Sigmoid colon (tissue), 7 donors: Measurements from ENCODE around the gene AGMAT. TPM values are rescaled to one million over a fixed set of nuclear protein-coding genes. Genes with fewer than 3 reads are reported as not detected.

ENCODE experiments used
- DNase-seq: peaks from one replicate; pipeline ENCODE4 v3.0.0-alpha.2; 2019
- H3K27ac ChIP-seq, 4 donors: fragments of 200-600 bp; sonication (generic); one replicate each; pipeline ENCODE4 v1.5.1; 2016 to 2019; ENCODE audit warnings: mild to moderate bottlenecking in 1 of 4
- H3K27me3 ChIP-seq, 3 donors: fragments of 200-600 bp; sonication (generic); one replicate each; pipeline ENCODE4 v1.5.1; 2019; ENCODE audit warnings: mild to moderate bottlenecking in 1 of 3
- H3K36me3 ChIP-seq, 4 donors: fragments of 200-600 bp; sonication (generic); one replicate each; pipeline ENCODE4 v1.5.1; 2016 to 2019
- H3K4me1 ChIP-seq, 4 donors: fragments of 200-600 bp; sonication (generic); one replicate each; pipeline ENCODE4 v1.5.1; 2017 to 2019
- H3K4me3 ChIP-seq, 4 donors: fragments of 200-600 bp; sonication (generic); one replicate each; pipeline ENCODE4 v1.5.1; 2017 to 2019; ENCODE audit warnings: mild to moderate bottlenecking in 2 of 4, moderate library complexity in 1 of 4
- H3K9me3 ChIP-seq, 4 donors: fragments of 200-600 bp in 3 of 4; sonication (generic) in 3 of 4; one replicate each; pipeline versions ENCODE4 v1.5.1 to v1.6.1; 2013 to 2019
- EP300 ChIP-seq, 4 donors: sonication (generic); formaldehyde crosslinking; IDR thresholded peaks; one replicate each; pipeline ENCODE4 v1.6.1; 2017; ENCODE audit warnings: antibody characterized with exemption in 4 of 4
- POLR2A ChIP-seq, 2 donors: fragments of 450-650 bp; IDR thresholded peaks; one replicate each; pipeline ENCODE4 v1.6.1; 2016; ENCODE audit warnings: antibody characterized with exemption in 2 of 2, mild to moderate bottlenecking in 2 of 2, moderate library complexity in 2 of 2
- POLR2AphosphoS5 ChIP-seq, 4 donors: sonication (generic); formaldehyde crosslinking; IDR thresholded peaks; one replicate each; pipeline ENCODE4 v1.6.1; 2017; ENCODE audit warnings: antibody characterized with exemption in 4 of 4
- WGBS, 2 donors: extraction: QIAGEN DNeasy Blood & Tissue Kit; methylation state at CpG; one replicate each; pipeline ENCODE4 v1.1.7; 2013; 5-methylcytosine and 5-hydroxymethylcytosine counted together
- intact Hi-C: fragments of 100-400 bp; cut with DNase I; formaldehyde crosslinking; loops from one replicate; pipeline ENCODE4 v1.15.1; 2023
- polyA plus RNA-seq, 3 donors: library from polyadenylated mRNA; stranded (reverse); fragments of 200-250 nt; gene quantifications; one replicate each; pipeline ENCODE4 v1.2.3, GENCODE V29; 2013
- total RNA-seq, 4 donors: library from RNA; depleted of rRNA; stranded (reverse); fragments of >200 nt; gene quantifications; one replicate each; pipeline ENCODE4 v1.1.0, GENCODE V29; 2016
- TF ChIP-seq, protein P1 (sequence below), 4 experiments: fragments of 450-650 bp in 3 of 4; fragments of 200-600 bp in 1 of 4; IDR thresholded peaks; one replicate each; pipeline ENCODE4 v1.5.1; 2016 to 2019; ENCODE audit warnings: antibody characterized with exemption in 4 of 4, mild to moderate bottlenecking in 3 of 4, moderate library complexity in 2 of 4
- donor health status: healthy with polysubstance abuse.
- donor health status: Bipolar disorder and iron deficiency.
- donor health status: healthy.

AGMAT gene
- total and polyA plus RNA-seq, 7 donors: 0.14 to 18.3 (median 8.9) TPM; not detected in 3

DNA sequence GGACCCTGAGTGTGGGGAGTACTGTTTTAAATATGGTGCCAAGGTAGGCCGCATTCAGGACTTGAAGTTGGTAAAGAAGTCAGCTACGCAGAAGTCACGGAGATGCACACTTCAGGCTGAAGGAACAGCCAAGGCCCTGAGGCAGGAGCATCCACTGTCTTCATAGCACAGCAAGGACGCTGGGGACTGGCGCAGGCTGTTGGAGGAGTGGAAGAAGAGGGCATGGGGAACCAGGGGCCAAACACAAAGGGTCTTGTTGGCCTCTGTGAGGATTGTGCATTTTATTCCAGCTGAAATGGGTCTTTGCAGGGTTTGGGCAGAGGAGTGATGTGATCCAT is 41.6 kb downstream of the AGMAT start:
- DNase-seq: no peak
- intact Hi-C loops: no loop called here
- H3K36me3 ChIP-seq: peaks cover 18 to 89% (median 42%) of the 10 kb centered on the region in 4 donors
- H3K4me3 ChIP-seq: no peak overlapping the region
- no peaks in the 10 kb centered on the region for H3K4me1 ChIP-seq
- H3K27me3 ChIP-seq: no peaks in the 10 kb centered on the region
- TF ChIP-seq EP300 (IDR thresholded peaks at IDR 0.05): no peak
- no peak for TF ChIP-seq POLR2AphosphoS5 (IDR thresholded peaks at IDR 0.05)
- TF ChIP-seq, protein P1, sequence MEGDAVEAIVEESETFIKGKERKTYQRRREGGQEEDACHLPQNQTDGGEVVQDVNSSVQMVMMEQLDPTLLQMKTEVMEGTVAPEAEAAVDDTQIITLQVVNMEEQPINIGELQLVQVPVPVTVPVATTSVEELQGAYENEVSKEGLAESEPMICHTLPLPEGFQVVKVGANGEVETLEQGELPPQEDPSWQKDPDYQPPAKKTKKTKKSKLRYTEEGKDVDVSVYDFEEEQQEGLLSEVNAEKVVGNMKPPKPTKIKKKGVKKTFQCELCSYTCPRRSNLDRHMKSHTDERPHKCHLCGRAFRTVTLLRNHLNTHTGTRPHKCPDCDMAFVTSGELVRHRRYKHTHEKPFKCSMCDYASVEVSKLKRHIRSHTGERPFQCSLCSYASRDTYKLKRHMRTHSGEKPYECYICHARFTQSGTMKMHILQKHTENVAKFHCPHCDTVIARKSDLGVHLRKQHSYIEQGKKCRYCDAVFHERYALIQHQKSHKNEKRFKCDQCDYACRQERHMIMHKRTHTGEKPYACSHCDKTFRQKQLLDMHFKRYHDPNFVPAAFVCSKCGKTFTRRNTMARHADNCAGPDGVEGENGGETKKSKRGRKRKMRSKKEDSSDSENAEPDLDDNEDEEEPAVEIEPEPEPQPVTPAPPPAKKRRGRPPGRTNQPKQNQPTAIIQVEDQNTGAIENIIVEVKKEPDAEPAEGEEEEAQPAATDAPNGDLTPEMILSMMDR (IDR thresholded peaks at IDR 0.05): no peak
- no peak for TF ChIP-seq POLR2A (IDR thresholded peaks at IDR 0.05)
- 88 to 97% methylated on average over 5 of the region's 5 CpGs for WGBS, 2 donors
- H3K9me3 ChIP-seq: no peaks in the 10 kb centered on the region
- no peak overlapping the region for H3K27ac ChIP-seq

DNA sequence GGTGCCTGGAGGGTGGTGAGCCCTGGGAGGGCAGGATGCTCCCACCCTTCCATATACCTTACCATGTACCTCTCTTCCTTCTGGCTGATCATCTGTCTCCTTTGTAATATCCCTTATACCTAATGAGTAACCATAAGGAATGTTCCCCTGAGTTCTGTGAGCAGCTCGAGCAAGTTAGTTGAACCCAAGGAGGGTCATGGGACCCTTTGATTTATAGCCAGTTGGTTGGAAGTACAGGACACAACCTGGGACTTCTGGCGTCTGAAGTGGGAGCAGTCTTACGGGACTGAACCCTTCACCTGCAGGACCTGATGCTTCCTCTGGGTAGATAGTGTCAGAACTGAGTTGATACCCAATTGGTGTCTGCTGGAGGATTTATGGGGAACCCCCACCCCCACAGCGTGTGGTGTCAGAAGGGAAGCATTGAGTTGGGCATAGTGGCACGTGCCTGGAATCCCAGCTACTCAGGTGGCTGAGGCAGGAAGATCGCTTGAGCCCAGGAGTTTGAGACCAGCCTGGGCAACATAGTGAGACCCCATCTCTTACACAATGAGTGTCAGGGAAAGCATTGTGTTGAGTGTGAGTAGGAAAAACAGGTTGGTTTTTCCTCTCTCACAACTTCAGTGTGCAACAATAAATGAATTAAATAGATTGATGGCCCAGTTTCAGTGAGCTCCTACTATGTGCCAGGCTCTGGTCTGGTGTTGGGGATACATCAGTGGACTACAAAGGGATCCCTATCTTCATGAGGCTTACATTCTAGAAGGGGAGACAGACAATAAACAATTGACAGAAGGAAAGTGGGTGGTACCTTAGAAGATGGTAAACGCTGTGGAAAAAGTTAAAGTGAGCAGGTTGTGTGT is 42.2 kb downstream of the AGMAT start:
- intact Hi-C loops: no loop called here
- H3K4me3 ChIP-seq: no peak overlapping the region
- no peaks in the 10 kb centered on the region for H3K27me3 ChIP-seq
- no peak for TF ChIP-seq POLR2AphosphoS5 (IDR thresholded peaks at IDR 0.05)
- H3K4me1 ChIP-seq: no peaks in the 10 kb centered on the region
- H3K27ac ChIP-seq: no peak overlapping the region
- 82 to 95% methylated on average over 7 of the region's 7 CpGs for WGBS, 2 donors
- DNase-seq: no peak
- peaks cover 12 to 89% (median 39%) of the 10 kb centered on the region in 4 donors for H3K36me3 ChIP-seq
- H3K9me3 ChIP-seq: no peaks in the 10 kb centered on the region

DNA sequence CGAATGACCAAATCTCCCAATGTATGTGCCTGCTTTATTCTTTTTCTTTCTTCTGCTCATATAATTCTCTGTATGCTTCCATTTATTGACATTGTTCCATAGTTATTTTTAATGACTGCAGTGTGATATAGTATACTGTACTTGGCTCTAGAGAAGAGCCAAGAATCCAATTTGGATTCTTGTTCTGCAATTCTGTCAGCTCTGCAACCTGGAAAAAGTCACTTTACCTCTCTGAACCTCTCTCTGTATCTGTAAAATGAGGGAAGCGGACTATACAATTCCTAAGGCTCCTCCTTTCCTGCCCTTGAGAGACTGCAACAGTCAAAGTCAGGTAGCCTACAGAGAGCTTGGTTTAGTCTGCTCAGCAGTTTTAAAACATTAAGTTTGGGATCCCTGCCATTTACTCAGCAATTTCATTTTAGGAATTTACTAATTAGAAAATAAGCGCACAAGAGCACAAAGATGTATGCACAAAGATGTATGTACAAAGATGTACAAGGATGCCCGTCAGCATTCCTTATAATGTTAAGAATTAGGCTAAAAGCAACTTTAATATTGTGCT is 43.5 kb downstream of the AGMAT start:
- intact Hi-C loops: no loop called here
- no peak for DNase-seq
- no peaks in the 10 kb centered on the region for H3K4me1 ChIP-seq
- 72 to 98% methylated on average over 4 of the region's 4 CpGs for WGBS, 2 donors
- H3K9me3 ChIP-seq: no peaks in the 10 kb centered on the region
- no peak overlapping the region for H3K27ac ChIP-seq
- no peak overlapping the region for H3K4me3 ChIP-seq
- H3K27me3 ChIP-seq: no peaks in the 10 kb centered on the region
- TF ChIP-seq, protein P1 (IDR thresholded peaks at IDR 0.05): no peak
- TF ChIP-seq POLR2AphosphoS5 (IDR thresholded peaks at IDR 0.05) (no peak), EP300 (IDR thresholded peaks at IDR 0.05) (no peak), POLR2A (IDR thresholded peaks at IDR 0.05) (no peak)
- peaks cover 11 to 89% (median 41%) of the 10 kb centered on the region in 4 donors for H3K36me3 ChIP-seq

DNA sequence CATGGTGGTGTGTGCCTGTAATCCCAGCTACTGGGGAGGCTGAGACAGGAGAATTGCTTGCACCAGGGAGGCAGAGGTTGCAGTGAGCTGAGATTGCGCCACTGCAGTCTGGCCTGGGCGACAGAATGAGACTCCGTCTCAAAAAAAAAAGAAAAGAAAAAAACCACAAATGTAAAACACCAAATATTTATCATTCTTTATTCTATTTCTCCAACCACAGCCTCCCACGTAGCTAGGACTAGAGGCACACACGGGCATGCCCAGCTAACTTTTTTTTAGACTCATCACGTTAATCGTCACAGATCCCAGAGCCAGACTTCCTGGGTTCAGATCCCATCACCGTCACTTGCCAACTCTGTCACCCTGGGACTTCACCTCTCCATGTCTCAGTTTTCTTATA is 44.7 kb downstream of the AGMAT start:
- TF ChIP-seq POLR2A (IDR thresholded peaks at IDR 0.05) (no peak), POLR2AphosphoS5 (IDR thresholded peaks at IDR 0.05) (no peak), EP300 (IDR thresholded peaks at IDR 0.05) (no peak)
- TF ChIP-seq, protein P1 (IDR thresholded peaks at IDR 0.05): no peak
- H3K27ac ChIP-seq: no peak overlapping the region
- H3K9me3 ChIP-seq: no peaks in the 10 kb centered on the region
- no peaks in the 10 kb centered on the region for H3K27me3 ChIP-seq
- peaks cover 11 to 87% (median 34%) of the 10 kb centered on the region in 4 donors for H3K36me3 ChIP-seq
- intact Hi-C loops: no loop called here
- DNase-seq: no peak
- no peak overlapping the region for H3K4me3 ChIP-seq
- 92 to 93% methylated on average over 8 of the region's 8 CpGs for WGBS, 2 donors
- H3K4me1 ChIP-seq: no peaks in the 10 kb centered on the region

DNA sequence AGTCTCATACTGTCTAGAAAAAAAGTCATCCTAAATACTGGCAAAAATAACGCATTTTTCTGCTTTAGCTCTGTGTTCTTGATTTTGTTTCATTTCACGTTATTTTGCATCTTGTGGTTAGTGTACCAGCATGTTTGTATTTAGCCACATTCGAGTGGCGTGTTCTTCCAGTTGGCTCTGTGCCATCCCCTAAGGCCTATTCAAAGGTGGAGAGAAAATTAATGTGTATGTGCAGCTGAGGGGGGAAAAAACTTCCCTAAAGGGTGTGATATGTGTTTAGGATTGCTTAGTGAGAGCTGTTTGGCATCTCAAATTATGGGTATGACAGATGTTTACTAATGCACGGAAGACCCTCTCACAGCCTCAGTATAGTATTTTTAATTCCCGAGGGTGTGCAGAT is 46.1 kb downstream of the AGMAT start:
- no peak for DNase-seq
- H3K9me3 ChIP-seq: no peaks in the 10 kb centered on the region
- H3K4me1 ChIP-seq: no peaks in the 10 kb centered on the region
- H3K27me3 ChIP-seq: no peaks in the 10 kb centered on the region
- no peak overlapping the region for H3K4me3 ChIP-seq
- intact Hi-C loops: no loop called here
- peaks cover 11 to 86% (median 33%) of the 10 kb centered on the region in 4 donors for H3K36me3 ChIP-seq
- WGBS, 2 donors: 73 to 89% methylated on average over 6 of the region's 6 CpGs
- TF ChIP-seq EP300 (IDR thresholded peaks at IDR 0.05) (no peak), POLR2A (IDR thresholded peaks at IDR 0.05) (no peak), POLR2AphosphoS5 (IDR thresholded peaks at IDR 0.05) (no peak)
- TF ChIP-seq, protein P1 (IDR thresholded peaks at IDR 0.05): no peak
- H3K27ac ChIP-seq: no peak overlapping the region
